CD4-positive, alpha-beta T cell treated with Interleukin-2 at 100 ng/mL for 4 hours (primary cell): ENCODE data around the gene YTHDF1.
A peak's percentile ranks its signal among the peaks of the same experiment; 100 is the strongest.
"Not testable (repeated sequence)": the region's sequence is repeated elsewhere in the genome, so short reads cannot be mapped to it uniquely, and the experiment has no call there.

ENCODE experiments used
- DNase-seq: peaks from one replicate; pipeline ENCODE4 v3.0.0-alpha.2; 2020; ENCODE audit warnings: low spot score

YTHDF1 gene

GRCh38 chr20:63216041-63216848 lies at the start of gene YTHDF1:
TSS of gene YTHDF1 (minus strand) at chr20:63216131. CDS start at chr20:63215892, 239 bp downstream.
- peak; percentile 96 for DNase-seq

GRCh38 chr20:63264519-63264918 lies 48.6 kb upstream of the YTHDF1 start:
- DNase-seq = no peak

GRCh38 chr20:63264000-63264399 lies 48.1 kb upstream of the YTHDF1 start:
- no peak for DNase-seq

GRCh38 chr20:63262836-63263235 lies 46.9 kb upstream of the YTHDF1 start:
- no peak for DNase-seq

- DNase-seq = no peak
Measured at GRCh38 chr20:63261795-63262528, 46.0 kb upstream of the YTHDF1 start.

GRCh38 chr20:63261060-63261794 lies 45.3 kb upstream of the YTHDF1 start:
- DNase-seq = no peak

- no peak for DNase-seq
Measured at GRCh38 chr20:63260521-63260920, 44.6 kb upstream of the YTHDF1 start.

GRCh38 chr20:63259734-63260460 lies 44.0 kb upstream of the YTHDF1 start:
- no peak for DNase-seq

GRCh38 chr20:63258781-63259180 lies 42.9 kb upstream of the YTHDF1 start:
- no peak for DNase-seq

GRCh38 chr20:63257629-63258028 lies 41.7 kb upstream of the YTHDF1 start:
- no peak for DNase-seq

- no peak for DNase-seq
Measured at GRCh38 chr20:63256954-63257353, 41.0 kb upstream of the YTHDF1 start.

GRCh38 chr20:63255931-63256704 lies 40.2 kb upstream of the YTHDF1 start:
- no peak for DNase-seq

- no peak for DNase-seq
Measured at GRCh38 chr20:63254606-63255384, 38.9 kb upstream of the YTHDF1 start.

GRCh38 chr20:63254232-63254605 lies 38.3 kb upstream of the YTHDF1 start, which contains the start of gene NKAIN4:
TSS of gene NKAIN4 (minus strand) at chr20:63254463. CDS start at chr20:63254450, 13 bp downstream.
- no peak for DNase-seq

GRCh38 chr20:63253438-63254231 lies 37.7 kb upstream of the YTHDF1 start:
- DNase-seq = no peak

GRCh38 chr20:63253065-63253437 lies 37.1 kb upstream of the YTHDF1 start:
- no peak for DNase-seq

GRCh38 chr20:63252284-63252711 lies 36.4 kb upstream of the YTHDF1 start:
- no peak for DNase-seq

GRCh38 chr20:63251350-63251749 lies 35.4 kb upstream of the YTHDF1 start:
- not testable (repeated sequence) for DNase-seq

- no peak for DNase-seq
Measured at GRCh38 chr20:63249891-63250290, 34.0 kb upstream of the YTHDF1 start.
